Measurements from ENCODE around the gene MRC1. TPM values are rescaled to one million over a fixed set of nuclear protein-coding genes. Genes with fewer than 3 reads are reported as not detected.

MRC1 gene
- total and polyA plus RNA-seq, 2 donors (not counting 3 experiments of a cell fraction or from before 2014, with no cell fraction given) = 0.03 to 0.13 TPM

DNA sequence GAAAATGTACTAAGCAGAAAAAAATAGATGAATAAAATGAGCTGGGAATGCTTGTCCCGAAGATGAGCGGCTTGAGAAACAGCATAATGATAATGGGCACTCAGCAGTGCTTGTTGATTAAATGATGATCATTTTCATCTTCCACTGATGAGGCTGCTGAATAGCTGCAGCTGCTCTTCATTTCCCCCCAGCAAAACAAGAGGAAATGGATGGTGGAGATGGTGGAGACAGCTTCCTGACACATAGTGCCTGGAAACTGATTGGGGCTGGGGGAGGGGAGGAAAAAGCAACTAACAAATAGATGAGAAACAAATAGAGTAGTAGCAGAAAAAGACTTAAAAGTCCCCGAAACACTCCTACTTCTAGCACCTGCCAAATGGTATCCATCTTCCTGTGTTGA, 41.4 kb downstream of the MRC1 start:
- no peak overlapping the region for H2AFZ ChIP-seq (ENCODE audit: low read depth, low read length)
- no peak overlapping the region for H3K4me2 ChIP-seq (ENCODE audit: insufficient read depth, low read length)
- H3K9me1 ChIP-seq (replicated peaks; ENCODE audit: control insufficient read depth, extremely low read depth, insufficient read depth, low read length) = no peaks in the 10 kb centered on the region
- dilution Hi-C loops (cut with MboI; ENCODE audit: extremely low pct_ligation_motif_present, low sequenced_read_pairs) = no loop called here
- DNase-seq (ENCODE audit: low read depth, low spot score) (no peak), FAIRE-seq (peak; percentile 80)
- H3K79me2 ChIP-seq (ENCODE audit: control insufficient read depth, insufficient read depth, low read length) = no peaks in the 10 kb centered on the region
- H3K27ac ChIP-seq (ENCODE audit: insufficient read depth, low read depth, low read length) = no peak overlapping the region
- H3K9ac ChIP-seq (replicated peaks; ENCODE audit: extremely low read depth, insufficient read depth, low read length) = no peak overlapping the region
- H3K4me3 ChIP-seq (replicated peaks in 1 of 3; ENCODE audit: insufficient read depth in 1 of 3, low read depth in 1 of 3, low read length in 3 of 3) = no peak overlapping the region
- no peaks in the 10 kb centered on the region for H4K20me1 ChIP-seq (replicated peaks; ENCODE audit: control insufficient read depth, extremely low read depth, insufficient read depth, low read length)
- no peaks in the 10 kb centered on the region for H3K9me3 ChIP-seq (replicated peaks; ENCODE audit: control insufficient read depth, insufficient read depth, low read length)
- no peaks in the 10 kb centered on the region for H3K27me3 ChIP-seq (ENCODE audit: control insufficient read depth in 2 of 2, insufficient read depth in 2 of 2, low read length in 2 of 2)
- TF ChIP-seq MYC (IDR thresholded peaks at IDR 0.05; ENCODE audit: low read depth, low read length) = no peak
- no peak for TF ChIP-seq JUN (IDR thresholded peaks at IDR 0.05; ENCODE audit: borderline replicate concordance, insufficient read depth, insufficient read length, low read depth)
- TF ChIP-seq POLR2A (IDR thresholded peaks at IDR 0.05; ENCODE audit: low read depth, low read length) = no peak
- TF ChIP-seq FOS (IDR thresholded peaks at IDR 0.05; ENCODE audit: borderline replicate concordance, insufficient read depth, low read length) = no peak
- TF ChIP-seq, protein P1, sequence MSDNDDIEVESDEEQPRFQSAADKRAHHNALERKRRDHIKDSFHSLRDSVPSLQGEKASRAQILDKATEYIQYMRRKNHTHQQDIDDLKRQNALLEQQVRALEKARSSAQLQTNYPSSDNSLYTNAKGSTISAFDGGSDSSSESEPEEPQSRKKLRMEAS (IDR thresholded peaks at IDR 0.05; ENCODE audit: insufficient read depth, insufficient read length) = no peak
- TF ChIP-seq POLR2AphosphoS5 (IDR thresholded peaks at IDR 0.05; ENCODE audit: insufficient read depth, low read depth, low read length) = no peak
- TF ChIP-seq, protein P2, sequence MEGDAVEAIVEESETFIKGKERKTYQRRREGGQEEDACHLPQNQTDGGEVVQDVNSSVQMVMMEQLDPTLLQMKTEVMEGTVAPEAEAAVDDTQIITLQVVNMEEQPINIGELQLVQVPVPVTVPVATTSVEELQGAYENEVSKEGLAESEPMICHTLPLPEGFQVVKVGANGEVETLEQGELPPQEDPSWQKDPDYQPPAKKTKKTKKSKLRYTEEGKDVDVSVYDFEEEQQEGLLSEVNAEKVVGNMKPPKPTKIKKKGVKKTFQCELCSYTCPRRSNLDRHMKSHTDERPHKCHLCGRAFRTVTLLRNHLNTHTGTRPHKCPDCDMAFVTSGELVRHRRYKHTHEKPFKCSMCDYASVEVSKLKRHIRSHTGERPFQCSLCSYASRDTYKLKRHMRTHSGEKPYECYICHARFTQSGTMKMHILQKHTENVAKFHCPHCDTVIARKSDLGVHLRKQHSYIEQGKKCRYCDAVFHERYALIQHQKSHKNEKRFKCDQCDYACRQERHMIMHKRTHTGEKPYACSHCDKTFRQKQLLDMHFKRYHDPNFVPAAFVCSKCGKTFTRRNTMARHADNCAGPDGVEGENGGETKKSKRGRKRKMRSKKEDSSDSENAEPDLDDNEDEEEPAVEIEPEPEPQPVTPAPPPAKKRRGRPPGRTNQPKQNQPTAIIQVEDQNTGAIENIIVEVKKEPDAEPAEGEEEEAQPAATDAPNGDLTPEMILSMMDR (IDR thresholded peaks at IDR 0.05; ENCODE audit: extremely low read depth in 1 of 2, insufficient read depth in 1 of 2, low read depth in 1 of 2, low read length in 2 of 2) = no peak
- ChIA-PET POLR2A (no interaction called here), CTCF (interaction anchor here (1.1 to 1.8 kb wide), 4 partner anchors 19 to 244 kb away, joined by 3 to 7 read pairs (median 4); no protein-coding TSS in a partner anchor)
- no TSS peak for BruUV-seq (replicated peaks)
- peaks cover 7% of the 10 kb centered on the region for H3K4me1 ChIP-seq (ENCODE audit: control insufficient read depth, extremely low read depth, insufficient read depth, low read length)
- intact Hi-C loops (cut with micrococcal nuclease) = loop anchor here (2.0 kb wide), 1 partner anchor 106 kb away; no protein-coding TSS in a partner anchor
- no peaks in the 10 kb centered on the region for H3K36me3 ChIP-seq (ENCODE audit: control insufficient read depth in 2 of 2, extremely low read depth in 1 of 2, insufficient read depth in 2 of 2, low read length in 2 of 2)
